Measurements from ENCODE around the gene CEMIP2.
A peak's percentile ranks its signal among the peaks of the same experiment; 100 is the strongest.
"Not testable (repeated sequence)": the region's sequence is repeated elsewhere in the genome, so short reads cannot be mapped to it uniquely, and the experiment has no call there.

CEMIP2 gene

GRCh38 chr9:71691576-71691975, 76.7 kb downstream of the CEMIP2 start:
- not testable (repeated sequence) for DNase-seq, H3K4me3 Mint-ChIP-seq, H3K9me3 Mint-ChIP-seq, H3K27ac Mint-ChIP-seq, H3K27me3 Mint-ChIP-seq
- Mint-ChIP-seq H3K4me1 (ENCODE audit: low read depth) (peaks cover 22% of the 10 kb centered on the region), H3K36me3 (ENCODE audit: low read depth) (peaks cover 85% of the 10 kb centered on the region)

- Mint-ChIP-seq H3K27ac (peak overlapping the region; percentile 23), H3K36me3 (ENCODE audit: low read depth) (peaks cover 84% of the 10 kb centered on the region), H3K4me3 (no peak overlapping the region), H3K27me3 (no peaks in the 10 kb centered on the region), H3K4me1 (ENCODE audit: low read depth) (peaks cover 29% of the 10 kb centered on the region), H3K9me3 (no peaks in the 10 kb centered on the region)
- DNase-seq: no peak
Observed at GRCh38 chr9:71690689-71691435, 77.5 kb downstream of the CEMIP2 start.

DNA sequence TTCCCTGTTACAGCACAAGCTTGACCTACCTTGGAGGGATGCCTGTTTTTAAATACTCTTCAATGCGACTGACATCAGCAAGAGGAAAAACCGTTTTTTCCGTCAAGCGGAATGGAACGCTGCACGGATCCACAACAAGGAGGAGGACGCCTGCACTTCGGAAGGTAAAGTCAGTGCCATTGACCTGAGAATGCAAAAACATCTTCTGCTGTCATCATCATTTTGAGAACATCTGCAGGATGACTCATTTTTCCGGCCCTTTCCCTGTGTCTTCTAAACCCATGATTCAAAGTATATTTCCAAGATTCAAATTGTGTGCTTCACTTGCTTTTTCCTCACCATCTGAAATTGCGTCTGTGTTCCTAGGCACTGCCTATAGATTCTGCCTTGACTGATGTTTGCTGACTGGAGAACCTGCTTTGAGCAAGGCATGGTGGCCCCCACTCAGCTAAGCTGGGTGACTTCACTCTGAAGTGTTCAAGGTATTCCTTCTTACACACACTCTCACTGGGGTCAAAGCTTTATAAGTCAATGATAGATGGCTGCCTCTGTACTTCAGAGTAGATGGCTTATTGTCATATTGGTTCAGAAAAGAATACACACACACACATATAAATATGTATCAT, 78.1 kb downstream of the CEMIP2 start:
- Mint-ChIP-seq H3K27ac (peak overlapping the region; percentile 23), H3K9me3 (no peaks in the 10 kb centered on the region), H3K36me3 (ENCODE audit: low read depth) (peaks cover 83% of the 10 kb centered on the region), H3K4me1 (ENCODE audit: low read depth) (peaks cover 35% of the 10 kb centered on the region), H3K27me3 (no peaks in the 10 kb centered on the region), H3K4me3 (no peak overlapping the region)
- DNase-seq: no peak

- H3K4me1 Mint-ChIP-seq (ENCODE audit: low read depth): peaks cover 52% of the 10 kb centered on the region
- no peak overlapping the region for H3K27ac Mint-ChIP-seq
Observed at GRCh38 chr9:71687676-71688075, 80.6 kb downstream of the CEMIP2 start.

DNA sequence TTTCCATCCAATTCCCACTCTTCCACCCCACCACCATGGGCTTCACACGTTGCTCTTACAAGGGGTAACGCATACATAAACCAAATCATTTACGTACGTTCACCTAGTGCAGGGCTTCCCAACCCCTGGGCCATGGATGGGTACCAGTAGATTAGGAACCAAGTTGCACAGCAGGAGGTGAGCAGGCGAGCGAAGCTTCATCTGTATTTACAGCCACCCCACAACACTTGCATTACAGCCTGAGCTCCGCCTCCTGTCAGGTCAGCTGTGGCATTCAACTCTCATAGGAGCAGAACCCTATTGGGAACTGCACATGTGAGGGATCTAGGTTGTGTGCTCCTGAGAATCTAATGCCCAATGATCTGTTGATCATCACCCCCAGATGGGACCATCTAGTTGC, 82.3 kb downstream of the CEMIP2 start:
- peak overlapping the region; percentile 81 for H3K27ac Mint-ChIP-seq
- H3K4me1 Mint-ChIP-seq (ENCODE audit: low read depth): peaks cover 56% of the 10 kb centered on the region
- H3K27me3 Mint-ChIP-seq: no peaks in the 10 kb centered on the region
- no peak for DNase-seq
- peaks cover 84% of the 10 kb centered on the region for H3K36me3 Mint-ChIP-seq (ENCODE audit: low read depth)
- no peak overlapping the region for H3K4me3 Mint-ChIP-seq
- no peaks in the 10 kb centered on the region for H3K9me3 Mint-ChIP-seq

More at GRCh38 chr9:71687676-71688075, 80.6 kb downstream of the CEMIP2 start:
- no peak overlapping the region for H3K4me3 Mint-ChIP-seq
- H3K27me3 Mint-ChIP-seq: no peaks in the 10 kb centered on the region
- DNase-seq: no peak
- no peaks in the 10 kb centered on the region for H3K9me3 Mint-ChIP-seq
- peaks cover 85% of the 10 kb centered on the region for H3K36me3 Mint-ChIP-seq (ENCODE audit: low read depth)

DNA sequence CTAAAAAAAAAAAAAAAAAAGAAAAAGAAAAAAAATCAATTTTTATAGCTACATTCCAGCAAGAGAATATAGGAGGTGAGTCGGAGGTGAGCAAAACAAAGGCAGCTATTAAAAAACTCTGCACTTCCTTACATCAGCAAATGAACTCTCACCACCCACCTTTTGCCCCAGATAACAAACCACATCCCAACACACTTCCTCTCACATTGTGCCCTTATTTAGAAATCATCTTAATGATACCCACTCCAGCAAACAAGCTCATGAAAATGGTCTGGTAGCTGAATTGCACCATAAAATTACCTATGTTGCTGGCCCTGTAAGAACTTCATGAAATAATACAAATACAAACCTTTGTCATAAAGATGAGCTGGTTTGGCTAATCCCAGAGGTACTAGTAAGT, 82.9 kb downstream of the CEMIP2 start:
- no peak for DNase-seq
- peaks cover 53% of the 10 kb centered on the region for H3K4me1 Mint-ChIP-seq (ENCODE audit: low read depth)
- H3K36me3 Mint-ChIP-seq (ENCODE audit: low read depth): peaks cover 78% of the 10 kb centered on the region
- no peaks in the 10 kb centered on the region for H3K9me3 Mint-ChIP-seq
- H3K27me3 Mint-ChIP-seq: no peaks in the 10 kb centered on the region
- H3K4me3 Mint-ChIP-seq: peak overlapping the region; percentile 23
- H3K27ac Mint-ChIP-seq: peak overlapping the region; percentile 81

- Mint-ChIP-seq H3K27me3 (no peaks in the 10 kb centered on the region), H3K9me3 (no peaks in the 10 kb centered on the region), H3K4me3 (no peak overlapping the region), H3K27ac (no peak overlapping the region), H3K36me3 (ENCODE audit: low read depth) (peaks cover 76% of the 10 kb centered on the region), H3K4me1 (ENCODE audit: low read depth) (peaks cover 48% of the 10 kb centered on the region)
- DNase-seq: no peak
Observed at GRCh38 chr9:71684566-71684965, 83.7 kb downstream of the CEMIP2 start.

DNA sequence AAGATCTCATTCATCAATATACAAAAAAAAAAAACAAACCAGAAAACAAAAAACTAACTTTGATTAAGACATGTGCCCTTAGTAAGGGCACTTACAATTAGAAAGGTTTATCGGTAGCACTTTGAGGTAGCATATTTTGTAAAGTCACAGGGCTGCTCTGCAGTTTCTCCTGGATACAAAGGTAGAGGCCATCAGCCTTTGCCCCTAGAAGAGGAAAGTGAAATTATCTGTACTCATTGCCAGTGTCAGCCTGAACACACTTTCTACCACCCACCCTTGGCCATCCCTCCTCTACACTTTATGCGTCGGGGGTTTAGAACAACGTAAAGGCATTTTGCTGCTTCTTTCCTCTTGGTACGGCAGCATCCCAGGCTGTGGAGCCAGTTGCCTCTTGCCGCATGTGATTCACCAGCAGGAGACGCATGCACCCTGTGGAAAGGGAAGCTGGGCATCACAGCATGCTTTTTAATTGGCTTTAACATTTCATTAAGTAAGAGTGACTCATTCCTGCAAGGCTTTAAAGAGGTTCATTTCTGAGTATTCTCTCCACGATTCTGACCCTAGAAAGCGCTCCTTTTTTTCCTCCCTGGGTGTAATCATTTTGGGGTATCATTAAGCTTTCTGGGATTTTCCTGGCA, 84.6 kb downstream of the CEMIP2 start:
- Mint-ChIP-seq H3K9me3 (no peaks in the 10 kb centered on the region), H3K27me3 (no peaks in the 10 kb centered on the region), H3K27ac (no peak overlapping the region), H3K36me3 (ENCODE audit: low read depth) (peaks cover 70% of the 10 kb centered on the region), H3K4me3 (no peak overlapping the region), H3K4me1 (ENCODE audit: low read depth) (peaks cover 41% of the 10 kb centered on the region)
- no peak for DNase-seq

DNA sequence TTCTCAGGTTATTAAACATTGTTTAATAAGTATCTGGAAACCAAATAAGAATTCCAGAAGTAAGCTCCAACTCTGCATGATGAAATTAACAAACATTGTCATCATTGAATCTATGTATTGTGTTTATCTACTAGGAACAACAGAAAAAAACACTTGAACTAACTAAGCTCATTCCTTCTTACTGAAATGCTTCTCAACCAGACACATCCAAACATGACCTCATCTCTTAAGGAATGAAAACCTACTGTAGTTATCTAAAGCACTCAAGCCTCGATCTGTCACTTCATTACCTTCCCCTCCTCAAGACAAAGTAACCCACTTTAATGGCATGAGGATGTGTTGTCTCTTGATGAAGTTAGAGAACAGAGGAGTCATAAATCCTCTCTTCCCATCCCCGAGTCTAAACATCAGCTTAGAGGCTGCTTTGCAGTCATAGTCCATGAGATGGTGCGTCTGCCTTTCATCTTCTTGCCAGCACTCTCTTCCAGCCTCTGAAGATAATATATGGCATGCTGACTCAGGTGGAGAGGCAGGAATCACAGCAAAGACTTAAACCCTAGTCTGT, 86.5 kb downstream of the CEMIP2 start:
- peaks cover 59% of the 10 kb centered on the region for H3K36me3 Mint-ChIP-seq (ENCODE audit: low read depth)
- H3K27me3 Mint-ChIP-seq: no peaks in the 10 kb centered on the region
- H3K9me3 Mint-ChIP-seq: no peaks in the 10 kb centered on the region
- H3K4me3 Mint-ChIP-seq: no peak overlapping the region
- H3K27ac Mint-ChIP-seq: peak overlapping the region; percentile 8
- DNase-seq: no peak
- H3K4me1 Mint-ChIP-seq (ENCODE audit: low read depth): peaks cover 42% of the 10 kb centered on the region

GRCh38 chr9:71681104-71681707, 87.1 kb downstream of the CEMIP2 start:
- no peaks in the 10 kb centered on the region for H3K27me3 Mint-ChIP-seq
- no peak overlapping the region for H3K4me3 Mint-ChIP-seq
- peak overlapping the region; percentile 8 for H3K27ac Mint-ChIP-seq

GRCh38 chr9:71680189-71680980, 87.9 kb downstream of the CEMIP2 start:
- Mint-ChIP-seq H3K36me3 (ENCODE audit: low read depth) (peaks cover 48% of the 10 kb centered on the region), H3K27ac (no peak overlapping the region), H3K4me1 (ENCODE audit: low read depth) (peaks cover 37% of the 10 kb centered on the region), H3K4me3 (no peak overlapping the region), H3K9me3 (no peaks in the 10 kb centered on the region), H3K27me3 (no peaks in the 10 kb centered on the region)
- DNase-seq: no peak

More at GRCh38 chr9:71681104-71681707, 87.1 kb downstream of the CEMIP2 start:
- peaks cover 42% of the 10 kb centered on the region for H3K4me1 Mint-ChIP-seq (ENCODE audit: low read depth)
- no peaks in the 10 kb centered on the region for H3K9me3 Mint-ChIP-seq
- peaks cover 57% of the 10 kb centered on the region for H3K36me3 Mint-ChIP-seq (ENCODE audit: low read depth)
- no peak for DNase-seq

GRCh38 chr9:71678999-71679398, 89.3 kb downstream of the CEMIP2 start:
- Mint-ChIP-seq H3K27me3 (no peaks in the 10 kb centered on the region), H3K27ac (peak overlapping the region; percentile 31), H3K9me3 (no peaks in the 10 kb centered on the region), H3K4me1 (ENCODE audit: low read depth) (peaks cover 24% of the 10 kb centered on the region), H3K36me3 (ENCODE audit: low read depth) (peaks cover 36% of the 10 kb centered on the region), H3K4me3 (no peak overlapping the region)
- DNase-seq: no peak

DNA sequence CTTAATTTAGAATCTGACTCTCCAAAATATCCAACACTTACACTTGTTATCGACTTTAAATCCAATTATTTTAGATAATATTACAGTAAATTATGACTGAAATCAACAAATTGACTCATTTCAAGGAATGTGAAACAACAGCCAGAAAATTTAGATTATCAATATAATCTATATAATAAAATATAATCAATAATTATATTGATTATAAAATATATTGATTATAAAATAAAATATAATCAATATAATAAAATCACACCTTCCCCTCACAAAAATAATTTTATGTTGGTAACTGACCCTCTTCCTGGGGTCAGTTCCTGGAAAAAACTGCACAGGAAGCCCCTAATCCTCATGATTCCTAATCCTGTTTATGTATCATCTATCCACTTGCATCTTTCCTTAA, 91.1 kb downstream of the CEMIP2 start:
- no peak overlapping the region for H3K27ac Mint-ChIP-seq
- H3K27me3 Mint-ChIP-seq: no peaks in the 10 kb centered on the region
- H3K4me3 Mint-ChIP-seq: no peak overlapping the region
- peaks cover 20% of the 10 kb centered on the region for H3K36me3 Mint-ChIP-seq (ENCODE audit: low read depth)
- H3K9me3 Mint-ChIP-seq: no peaks in the 10 kb centered on the region
- DNase-seq: no peak
- peaks cover 18% of the 10 kb centered on the region for H3K4me1 Mint-ChIP-seq (ENCODE audit: low read depth)

GRCh38 chr9:71676460-71676859, 91.9 kb downstream of the CEMIP2 start:
- Mint-ChIP-seq H3K9me3 (no peaks in the 10 kb centered on the region), H3K27ac (no peak overlapping the region), H3K4me1 (ENCODE audit: low read depth) (peaks cover 15% of the 10 kb centered on the region), H3K4me3 (no peak overlapping the region), H3K36me3 (ENCODE audit: low read depth) (peaks cover 13% of the 10 kb centered on the region), H3K27me3 (no peaks in the 10 kb centered on the region)
- DNase-seq: no peak
